Right lobe of liver (tissue), 6 donors: Measurements from ENCODE around the gene SNX9. TPM values are rescaled to one million over a fixed set of nuclear protein-coding genes. Genes with fewer than 3 reads are reported as not detected.

ENCODE experiments used
- ATAC-seq, 4 donors: fragments of 200-7000 bp; cut with Tn5 transposase; one replicate each; pipeline ENCODE4 v1.9.1; 2020; ENCODE audit warnings: mild to moderate bottlenecking in 4 of 4, moderate library complexity in 4 of 4
- DNase-seq, 3 donors: peaks; one replicate each; pipeline ENCODE4 v3.0.0-alpha.2; 2020
- H3K27ac ChIP-seq, 3 donors: fragments of 200-600 bp; one replicate each; pipeline ENCODE4 v1.8.0; 2022
- H3K27me3 ChIP-seq, 2 donors: fragments of 200-600 bp; one replicate each; pipeline ENCODE4 v1.8.0; 2022
- H3K36me3 ChIP-seq, 4 donors: fragments of 200-600 bp; sonication (generic) in 1 of 4; one replicate each; pipeline versions ENCODE4 v1.5.1 to v1.8.0; 2017 to 2022; ENCODE audit warnings: control low read depth in 1 of 4
- H3K4me1 ChIP-seq, 4 donors: fragments of 200-600 bp; sonication (generic) in 1 of 4; one replicate each; pipeline versions ENCODE4 v1.5.1 to v1.8.0; 2017 to 2022; ENCODE audit warnings: control low read depth in 1 of 4
- H3K4me3 ChIP-seq, 3 donors: fragments of 200-600 bp; one replicate each; pipeline ENCODE4 v1.8.0; 2022
- H3K9me3 ChIP-seq, 4 donors: fragments of 200-600 bp; sonication (generic) in 1 of 4; one replicate each; pipeline versions ENCODE4 v1.5.1 to v1.8.0; 2017 to 2022; ENCODE audit warnings: control low read depth in 1 of 4
- POLR2A ChIP-seq: fragments of 450-650 bp; IDR thresholded peaks from one replicate; pipeline ENCODE4 v1.6.1; 2017; ENCODE audit warnings: antibody characterized with exemption, mild to moderate bottlenecking
- WGBS: methylation state at CpG from one replicate; pipeline ENCODE4 v1.1.6; 2018; ENCODE audit warnings: low coverage, low lambda C conversion rate; ENCODE audit not compliant: insufficient coverage; ENCODE audit errors: missing lambda C conversion rate; 5-methylcytosine and 5-hydroxymethylcytosine counted together
- intact Hi-C, 2 donors: fragments of 100-400 bp; cut with DNase I; formaldehyde crosslinking; loops; one replicate each; pipeline versions ENCODE4 v1.11.2 to v1.14.1; 2022
- total RNA-seq, 6 experiments: library from RNA; depleted of rRNA in 2 of 6; stranded (reverse); fragments of >200 nt in 2 of 6; fragmentation: NEBNext Ultra II Directional in 3 of 6; extraction: Animal tissue kit (Norgen Biotek cat#: 25700) in 3 of 6; gene quantifications; one replicate each; pipeline versions ENCODE4 v1.1.0 to v1.2.4, GENCODE V29; 2016 to 2023
- TF ChIP-seq, protein P1 (sequence below), 4 donors: fragments of 200-600 bp in 3 of 4; fragments of 450-650 bp in 1 of 4; IDR thresholded peaks; one replicate each; pipeline versions ENCODE4 v1.5.1 to v1.8.0; 2016 to 2022; ENCODE audit warnings: antibody characterized with exemption in 4 of 4, mild to moderate bottlenecking in 2 of 4
- donor health status: DM: no; HTN: yes; CAD: no.
- donor health status: DM: no; HTN: no; CAD: no.
- donor health status: DM: no; HTN: no; CAD: no.
- donor health status: DM: no; HTN: yes; CAD: no.
- donor health status: DM: no; HTN: yes; CAD: no.

SNX9 gene
- total RNA-seq, 6 experiments from 2014 or later: 24.6 to 38.0 (median 29.3) TPM

DNA sequence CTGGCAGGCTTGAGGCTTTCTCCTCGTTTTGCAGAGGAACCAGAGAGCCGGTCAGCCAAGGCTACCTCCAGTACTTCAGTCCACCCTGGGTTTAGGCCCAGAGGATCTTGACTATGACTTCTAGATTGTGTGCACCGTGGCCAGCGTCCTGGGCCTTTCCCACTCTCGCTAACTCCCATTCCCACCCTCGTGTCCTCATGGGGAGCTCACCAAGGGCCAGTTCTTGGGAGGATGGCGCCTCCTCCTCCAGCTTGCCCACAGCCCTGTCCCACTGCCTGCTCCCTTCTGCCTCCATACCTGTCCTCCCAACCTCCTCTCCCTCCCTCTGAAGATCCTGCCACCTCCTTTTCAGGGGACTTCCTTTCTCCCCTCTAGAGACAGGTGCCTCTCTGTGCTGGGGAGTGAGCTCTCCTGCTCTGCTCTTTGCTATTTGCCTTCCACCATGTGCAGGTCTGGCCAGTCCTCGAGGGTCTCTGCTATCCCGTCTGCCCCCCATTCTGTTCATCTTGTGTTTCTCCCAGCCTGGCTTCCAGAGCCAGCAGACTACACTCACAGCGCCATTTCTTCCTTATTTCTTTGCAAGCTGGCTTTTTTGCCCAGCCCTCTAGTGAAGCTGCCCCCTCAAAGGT lies 154.2 kb downstream of the SNX9 start:
- intact Hi-C loops: loop anchor here in 1 of 2 donors (5.0 kb wide), 1 partner anchor 95 kb away; no protein-coding TSS in a partner anchor
- no peak for DNase-seq
- 87% methylated on average over 3 of the region's 10 CpGs for WGBS

DNA sequence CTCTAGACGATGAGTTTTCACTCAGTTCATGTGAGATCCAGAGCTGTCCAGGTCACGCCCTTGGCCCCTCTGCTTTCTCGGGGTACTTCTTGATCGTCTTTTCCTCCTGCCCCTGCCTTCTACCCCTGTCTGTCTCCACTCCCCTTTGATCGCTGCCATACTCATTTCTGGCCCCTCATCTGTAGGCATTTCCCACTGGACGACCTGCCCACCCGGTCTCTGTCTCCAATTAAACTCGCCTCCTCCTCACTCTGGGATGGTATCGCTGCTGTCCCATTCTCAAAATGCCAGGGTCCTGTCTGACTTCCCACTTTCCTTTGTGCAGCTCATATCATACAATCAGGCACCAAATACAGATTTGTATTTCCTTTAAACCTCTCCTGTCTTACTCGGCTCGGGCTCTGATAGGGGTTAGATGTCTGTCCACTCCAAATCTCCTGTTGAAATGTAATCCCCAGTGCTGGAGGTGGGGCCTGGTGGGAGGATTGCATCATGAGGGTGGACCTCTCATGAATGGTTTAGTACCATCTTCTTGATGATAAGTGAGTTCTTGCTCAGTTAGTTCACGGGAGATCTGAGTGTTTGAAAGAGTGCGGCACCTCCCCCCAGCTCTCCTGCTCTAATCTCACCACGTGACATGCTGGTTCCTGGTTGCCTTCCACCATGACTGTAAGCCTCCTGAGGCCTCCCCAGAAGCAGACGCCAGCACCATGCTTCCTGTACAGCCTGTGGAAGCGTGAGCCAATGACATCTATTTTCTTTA lies 155.2 kb downstream of the SNX9 start:
- intact Hi-C loops: loop anchor here in 1 of 2 donors (5.0 kb wide), 1 partner anchor 94 kb away; no protein-coding TSS in a partner anchor
- Histone ChIP-seq H3K27me3 (no peaks in the 10 kb centered on the region), H3K4me1 (peaks cover 0 to 3% (median 0%) of the 10 kb centered on the region in 4 donors), H3K9me3 (no peaks in the 10 kb centered on the region), H3K27ac (no peak overlapping the region), H3K36me3 (no peaks in the 10 kb centered on the region), H3K4me3 (no peak overlapping the region)
- TF ChIP-seq, protein P1, sequence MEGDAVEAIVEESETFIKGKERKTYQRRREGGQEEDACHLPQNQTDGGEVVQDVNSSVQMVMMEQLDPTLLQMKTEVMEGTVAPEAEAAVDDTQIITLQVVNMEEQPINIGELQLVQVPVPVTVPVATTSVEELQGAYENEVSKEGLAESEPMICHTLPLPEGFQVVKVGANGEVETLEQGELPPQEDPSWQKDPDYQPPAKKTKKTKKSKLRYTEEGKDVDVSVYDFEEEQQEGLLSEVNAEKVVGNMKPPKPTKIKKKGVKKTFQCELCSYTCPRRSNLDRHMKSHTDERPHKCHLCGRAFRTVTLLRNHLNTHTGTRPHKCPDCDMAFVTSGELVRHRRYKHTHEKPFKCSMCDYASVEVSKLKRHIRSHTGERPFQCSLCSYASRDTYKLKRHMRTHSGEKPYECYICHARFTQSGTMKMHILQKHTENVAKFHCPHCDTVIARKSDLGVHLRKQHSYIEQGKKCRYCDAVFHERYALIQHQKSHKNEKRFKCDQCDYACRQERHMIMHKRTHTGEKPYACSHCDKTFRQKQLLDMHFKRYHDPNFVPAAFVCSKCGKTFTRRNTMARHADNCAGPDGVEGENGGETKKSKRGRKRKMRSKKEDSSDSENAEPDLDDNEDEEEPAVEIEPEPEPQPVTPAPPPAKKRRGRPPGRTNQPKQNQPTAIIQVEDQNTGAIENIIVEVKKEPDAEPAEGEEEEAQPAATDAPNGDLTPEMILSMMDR (IDR thresholded peaks at IDR 0.05): no peak
- no peak for TF ChIP-seq POLR2A
- ATAC-seq: no peak
- DNase-seq: no peak
- 90% methylated on average over 13 of the region's 16 CpGs for WGBS

More for the DNA sequence above, 154.2 kb downstream of the SNX9 start:
- ATAC-seq: no peak
- H3K4me3 ChIP-seq: no peak overlapping the region
- H3K4me1 ChIP-seq: peaks cover 0 to under 1% (median 0%) of the 10 kb centered on the region in 4 donors
- H3K9me3 ChIP-seq: no peaks in the 10 kb centered on the region
- TF ChIP-seq, protein P1 (IDR thresholded peaks at IDR 0.05): no peak
- no peak for TF ChIP-seq POLR2A
- H3K27ac ChIP-seq: no peak overlapping the region
- no peaks in the 10 kb centered on the region for H3K27me3 ChIP-seq
- no peaks in the 10 kb centered on the region for H3K36me3 ChIP-seq

DNA sequence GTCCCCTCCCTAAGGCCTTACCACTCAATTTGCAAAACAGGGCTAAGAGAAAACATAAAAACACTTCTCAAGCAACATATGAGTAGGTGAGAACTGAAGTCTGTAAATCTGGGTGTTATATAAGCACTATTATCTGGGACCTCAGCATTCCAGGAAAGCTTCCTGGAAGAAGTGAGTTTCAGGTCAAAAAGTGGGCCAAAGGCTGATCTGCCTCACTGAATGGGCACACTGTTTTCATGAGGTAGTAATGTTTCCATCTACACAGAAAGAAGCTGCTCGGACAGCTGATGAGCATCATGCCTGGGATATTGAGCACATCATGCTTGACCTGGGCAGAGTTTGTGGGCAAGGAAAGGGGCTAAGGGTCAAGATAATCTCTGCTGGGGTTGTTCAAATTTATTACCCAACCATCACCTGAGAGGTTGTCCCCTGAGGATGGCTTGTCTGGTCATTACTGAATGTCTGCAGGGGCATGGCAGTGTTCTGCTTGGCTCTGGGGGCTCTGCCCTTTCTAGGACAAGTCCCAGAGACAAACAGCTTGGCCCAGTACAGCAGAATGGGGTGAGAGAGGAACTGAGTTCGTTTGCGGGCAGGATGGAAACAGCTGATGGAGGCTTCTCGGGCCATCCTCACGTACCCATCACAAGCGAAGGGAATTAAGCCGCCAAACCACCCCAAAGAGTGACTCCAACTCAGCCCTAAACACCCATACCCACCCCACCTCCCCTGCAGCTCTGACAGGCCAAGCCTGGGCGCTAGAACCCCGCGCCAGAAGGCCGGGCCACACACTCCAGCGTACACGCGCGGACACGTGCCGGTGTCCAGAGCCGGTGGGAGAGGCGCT lies 157.5 kb downstream of the SNX9 start:
- intact Hi-C loops: loop anchor here in 1 of 2 donors (5.0 kb wide), 1 partner anchor 92 kb away; no protein-coding TSS in a partner anchor
- DNase-seq (no peak), ATAC-seq (peak; percentile 3 to 31 (median 16))
- Histone ChIP-seq H3K4me1 (peaks cover 0 to 13% (median 5%) of the 10 kb centered on the region in 4 donors), H3K36me3 (no peaks in the 10 kb centered on the region), H3K27ac (peak overlapping the region in 1 of 3 donors; percentile 68), H3K27me3 (no peaks in the 10 kb centered on the region), H3K4me3 (peak overlapping the region; percentile 77 to 94 (median 94)), H3K9me3 (no peaks in the 10 kb centered on the region)
- TF ChIP-seq, protein P1 (IDR thresholded peaks at IDR 0.05): no peak
- TF ChIP-seq POLR2A: no peak
- WGBS: 100% methylated on average over 1 of the region's 19 CpGs

DNA sequence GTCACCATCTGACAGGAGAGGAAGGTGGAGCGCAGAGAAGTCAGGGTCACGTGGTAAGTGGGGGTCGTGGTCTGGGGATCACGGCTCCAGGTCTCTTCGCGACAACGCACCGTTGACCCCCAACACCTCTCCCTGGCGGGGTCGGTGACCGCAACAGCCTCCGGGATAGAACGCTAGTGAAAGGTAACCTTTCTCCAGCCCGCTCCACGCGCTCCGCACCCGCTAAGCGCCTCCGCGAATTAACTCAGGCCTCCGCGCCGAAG lies 158.0 kb downstream of the SNX9 start:
- intact Hi-C loops: loop anchor here in 1 of 2 donors (5.0 kb wide), 1 partner anchor 91 kb away; no protein-coding TSS in a partner anchor
- 14% methylated on average over 11 of the region's 24 CpGs for WGBS
- Histone ChIP-seq H3K9me3 (no peaks in the 10 kb centered on the region), H3K4me3 (peak overlapping the region; percentile 77 to 94 (median 94)), H3K27ac (peak overlapping the region in 2 of 3 donors; percentile 68 to 80), H3K36me3 (no peaks in the 10 kb centered on the region), H3K27me3 (no peaks in the 10 kb centered on the region), H3K4me1 (peaks cover 0 to 19% (median 7%) of the 10 kb centered on the region in 4 donors)
- peak in 2 of 3 donors; percentile 37 to 65 for DNase-seq
- peak in 1 of 4 donors; percentile 5 for ATAC-seq
- no peak for TF ChIP-seq POLR2A
- TF ChIP-seq, protein P1 (IDR thresholded peaks at IDR 0.05): no peak
